ENCODE results near the gene THSD4.

THSD4 gene
- total RNA-seq, result 0 to 0.21 reads per million in 2 donors

GRCh38 chr15:71114887-71115566 lies at the start of gene THSD4:
TSS of gene THSD4 (plus strand) at chr15:71115471.
- DNase-seq, result peak; percentile 19

DNA sequence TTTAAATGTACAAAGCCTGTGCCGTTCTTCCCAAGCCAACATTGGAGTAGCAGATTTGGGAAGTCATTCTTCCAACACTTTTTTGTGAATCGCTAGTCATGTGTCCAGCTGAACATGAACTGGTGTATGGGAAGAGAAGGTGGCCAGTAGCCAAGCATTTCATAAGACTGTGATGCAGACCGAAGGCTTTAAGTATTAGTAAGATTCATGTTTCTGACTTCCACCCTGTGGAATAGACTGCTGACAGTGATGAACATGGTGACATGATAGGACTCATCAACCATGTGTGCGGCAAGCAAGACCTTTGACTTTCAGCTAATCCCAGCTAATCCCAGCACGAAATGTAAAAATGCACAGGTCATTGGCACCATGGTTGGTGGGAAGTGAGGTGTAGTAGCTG lies 48.3 kb upstream of the THSD4 start:
- no peak for DNase-seq

DNA sequence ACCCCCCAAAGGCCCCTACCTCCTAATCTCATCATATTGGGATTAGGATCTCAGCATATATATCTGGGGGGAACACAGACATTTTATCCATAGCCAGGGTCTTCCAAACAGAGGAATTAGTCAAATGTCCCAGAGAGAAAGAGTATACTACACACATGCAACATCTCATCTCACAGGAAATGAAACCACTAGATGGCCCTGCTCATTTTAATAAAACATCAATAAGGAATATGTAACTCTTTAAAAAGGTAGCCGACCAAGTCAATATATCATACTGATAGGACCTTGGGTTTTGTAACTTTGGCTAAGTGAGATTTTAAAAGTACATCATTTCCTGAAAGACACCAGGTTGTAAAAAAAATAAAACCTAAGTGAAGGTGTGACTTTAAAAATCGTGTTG lies 45.6 kb upstream of the THSD4 start:
- DNase-seq, result no peak

DNA sequence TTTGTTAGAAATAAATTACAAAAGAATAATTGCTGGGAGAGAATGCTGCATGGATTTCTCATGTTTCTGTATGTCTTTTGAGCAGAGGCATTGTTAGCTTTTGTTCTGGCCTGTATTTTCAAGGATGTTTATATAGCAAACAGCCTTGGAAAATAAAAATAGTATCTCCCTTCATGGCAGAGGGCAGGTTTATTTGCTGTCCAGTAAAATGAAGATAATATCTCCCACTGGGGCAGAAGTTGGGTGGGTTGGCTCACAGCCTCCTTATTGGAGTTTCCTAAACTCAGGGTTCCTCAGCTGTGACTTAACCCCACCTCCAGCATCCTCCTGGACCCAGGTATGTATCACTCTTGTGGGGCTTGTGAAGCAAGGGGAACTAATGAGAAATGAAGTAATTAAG lies 43.7 kb upstream of the THSD4 start:
- no peak for DNase-seq

DNA sequence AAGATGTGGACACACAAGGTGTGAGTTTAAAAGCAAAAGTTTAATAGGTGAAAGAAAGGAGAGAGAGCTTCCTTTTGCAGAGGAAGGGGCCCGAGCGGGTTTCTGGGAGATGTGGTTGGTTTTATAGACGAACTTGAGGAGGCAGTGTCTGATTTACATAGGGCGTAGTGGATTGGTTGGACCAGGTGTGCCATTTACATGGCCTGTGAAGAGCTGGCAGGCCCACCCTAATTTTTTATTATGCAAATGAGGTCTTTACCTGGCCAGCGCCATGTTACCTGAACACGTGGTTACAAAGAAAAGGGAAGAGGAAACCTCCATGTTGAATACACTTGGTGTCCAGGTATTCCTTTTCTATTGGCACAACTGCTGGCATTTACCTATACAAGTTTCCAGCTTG lies 42.8 kb upstream of the THSD4 start:
- DNase-seq, result no peak

GRCh38 chr15:71078506-71079207 lies 36.6 kb upstream of the THSD4 start:
- no peak for DNase-seq

DNA sequence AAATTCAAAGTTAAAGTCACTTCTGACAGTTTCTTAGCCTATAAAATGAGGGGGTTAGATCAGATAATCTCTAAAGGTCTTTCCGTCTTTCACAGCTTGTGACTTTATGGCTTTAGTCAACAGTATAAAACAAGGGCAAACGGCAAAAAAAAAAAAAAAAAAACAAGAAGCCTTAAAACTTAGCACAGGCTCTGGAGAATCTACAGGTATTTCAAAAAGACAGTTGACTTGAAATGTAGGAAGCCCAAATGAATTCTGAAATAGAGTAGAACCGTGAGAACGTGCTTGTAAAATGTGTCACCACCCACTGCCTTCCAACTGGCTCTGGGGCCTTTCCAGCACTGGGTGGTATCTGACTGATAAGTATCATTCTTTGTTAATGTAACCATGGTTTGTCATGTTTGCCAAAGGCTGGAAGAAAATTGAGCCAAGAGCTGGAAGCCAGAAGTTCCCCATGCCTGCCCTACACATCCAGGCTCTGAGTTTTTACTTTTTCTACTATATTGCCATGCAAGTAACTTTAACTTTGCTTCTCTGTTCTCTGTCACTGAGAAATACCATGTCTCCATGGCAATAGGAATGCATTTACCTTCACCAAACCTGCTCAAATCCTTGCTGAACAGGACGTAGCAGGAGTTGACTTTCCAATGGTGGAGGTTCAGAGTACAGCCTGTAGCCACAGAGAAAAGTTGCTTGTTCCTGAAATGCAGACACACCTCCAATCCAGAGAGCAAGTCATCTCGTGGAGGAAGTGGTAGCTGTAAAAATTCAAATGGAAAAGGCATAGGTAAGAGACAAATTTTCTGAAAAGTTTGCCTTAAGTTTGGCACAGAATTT lies 35.8 kb upstream of the THSD4 start:
- no peak for DNase-seq

DNA sequence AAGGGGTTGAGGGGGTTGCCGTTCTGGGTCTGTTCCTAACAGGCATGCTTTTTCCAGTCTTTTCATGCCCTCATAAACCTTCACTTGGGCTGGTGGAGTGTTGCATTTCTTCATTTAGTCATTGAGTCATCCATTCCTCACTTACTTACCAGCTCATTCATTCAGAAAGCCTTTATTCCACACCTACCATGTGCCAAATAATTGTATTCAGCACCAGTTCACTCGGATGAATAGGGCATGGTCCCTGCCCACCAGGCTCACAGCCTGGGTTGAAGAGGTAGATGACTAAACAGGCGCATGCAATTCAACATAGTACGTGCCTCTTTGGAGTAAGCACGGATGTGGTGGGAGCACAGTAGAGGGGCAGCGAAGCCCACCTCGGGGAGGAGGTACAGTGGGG lies 35.1 kb upstream of the THSD4 start:
- no peak for DNase-seq

DNA sequence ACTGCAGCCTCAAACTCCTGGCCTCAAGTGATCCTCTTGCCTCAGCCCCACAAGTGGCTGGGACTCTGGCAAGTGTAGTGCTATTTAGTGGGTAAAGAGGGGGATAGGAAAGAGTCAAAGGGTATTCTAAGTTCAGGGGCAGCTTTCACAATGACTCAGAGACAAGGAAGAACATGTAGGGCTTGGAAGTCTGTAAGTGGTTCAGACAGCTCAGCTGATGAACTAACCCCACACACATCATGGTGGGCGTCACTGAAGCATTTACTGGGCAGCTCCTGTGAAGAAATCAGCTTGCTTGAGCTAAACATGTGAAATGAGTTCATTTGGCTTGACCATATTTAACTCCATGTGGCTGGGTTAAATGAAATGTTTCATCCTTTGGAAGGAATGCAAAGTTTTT lies 34.6 kb upstream of the THSD4 start:
- DNase-seq, result no peak

DNA sequence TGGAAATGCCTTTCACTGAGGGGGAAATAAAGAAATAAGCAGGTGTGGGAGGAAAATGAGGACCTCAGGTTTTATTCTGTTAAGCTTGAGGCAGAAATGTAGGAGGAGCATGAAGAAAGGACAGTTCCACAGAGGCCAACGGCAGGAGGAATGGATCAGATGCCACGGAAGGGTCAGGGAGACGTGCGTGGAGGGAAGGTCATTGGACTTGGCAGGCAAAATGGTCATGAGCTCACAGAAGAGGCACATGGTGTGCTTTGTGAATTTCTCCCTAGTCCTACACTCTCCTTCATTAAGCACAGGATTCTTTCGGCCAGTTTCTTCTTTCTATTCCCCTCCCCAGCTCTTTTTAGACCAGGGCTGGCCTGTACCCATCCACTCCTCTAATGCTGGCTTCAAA lies 32.5 kb upstream of the THSD4 start:
- no peak for DNase-seq

- DNase-seq, result no peak
Observed at GRCh38 chr15:71083349-71083748, 31.9 kb upstream of the THSD4 start.

DNA sequence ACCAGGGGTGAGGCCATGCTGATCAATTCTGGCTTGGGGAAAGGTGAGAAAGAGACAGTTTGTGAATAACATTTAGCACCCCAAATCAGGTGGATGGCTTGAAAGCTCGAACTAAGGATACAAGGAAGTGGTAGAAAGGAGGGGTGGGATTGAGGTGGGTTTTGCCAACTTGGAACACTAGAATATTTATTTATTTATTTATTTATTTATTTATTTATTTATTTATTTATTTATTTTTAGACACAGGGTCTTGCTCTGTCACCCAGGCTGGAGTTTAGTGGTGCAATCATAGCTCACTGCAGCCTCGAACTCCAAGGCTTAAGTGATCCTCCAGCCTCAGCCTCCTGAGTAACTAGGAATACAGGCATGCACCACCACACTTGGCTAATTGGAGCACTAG lies 31.0 kb upstream of the THSD4 start:
- no peak for DNase-seq

- no peak for DNase-seq
Observed at GRCh38 chr15:71085809-71086208, 29.5 kb upstream of the THSD4 start.

GRCh38 chr15:71088155-71088554 lies 27.1 kb upstream of the THSD4 start:
- no peak for DNase-seq

DNA sequence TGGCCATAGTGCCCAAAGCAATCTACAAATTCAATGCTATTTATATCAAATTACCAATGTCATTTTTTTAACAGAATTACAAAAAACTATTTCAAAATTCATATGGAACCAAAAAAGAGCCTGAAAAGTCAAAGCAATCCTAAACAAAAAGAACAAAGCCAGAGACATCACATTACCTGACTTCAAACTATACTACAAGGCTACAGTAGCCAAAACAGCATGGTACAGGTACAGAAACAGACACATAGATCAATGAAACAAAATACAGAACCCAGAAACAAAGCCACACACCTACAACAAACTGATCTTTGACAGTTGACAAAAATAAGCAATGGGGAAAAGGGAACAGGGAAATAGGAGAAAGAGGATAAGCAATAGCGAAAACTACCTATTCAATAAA lies 26.6 kb upstream of the THSD4 start:
- DNase-seq, result no peak

DNA sequence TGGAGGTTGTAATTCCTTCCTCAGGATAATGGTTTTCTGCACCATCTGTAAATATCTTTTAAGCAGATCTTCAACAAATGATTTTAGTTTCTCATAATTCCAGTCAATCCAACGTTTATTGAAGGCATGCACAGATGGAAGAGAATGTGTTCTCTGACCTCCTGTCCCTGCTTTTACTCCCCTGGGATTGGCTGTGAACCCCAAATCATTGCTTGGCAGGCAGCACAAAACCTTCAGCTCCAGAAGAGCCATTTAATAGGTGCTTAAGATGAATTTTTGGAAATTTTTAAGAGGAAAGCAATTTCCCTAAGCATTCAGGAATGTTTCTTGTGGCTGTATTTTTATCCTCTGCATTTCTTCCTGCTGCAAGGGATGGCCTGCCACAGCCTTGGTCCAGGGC lies 25.5 kb upstream of the THSD4 start:
- no peak for DNase-seq

DNA sequence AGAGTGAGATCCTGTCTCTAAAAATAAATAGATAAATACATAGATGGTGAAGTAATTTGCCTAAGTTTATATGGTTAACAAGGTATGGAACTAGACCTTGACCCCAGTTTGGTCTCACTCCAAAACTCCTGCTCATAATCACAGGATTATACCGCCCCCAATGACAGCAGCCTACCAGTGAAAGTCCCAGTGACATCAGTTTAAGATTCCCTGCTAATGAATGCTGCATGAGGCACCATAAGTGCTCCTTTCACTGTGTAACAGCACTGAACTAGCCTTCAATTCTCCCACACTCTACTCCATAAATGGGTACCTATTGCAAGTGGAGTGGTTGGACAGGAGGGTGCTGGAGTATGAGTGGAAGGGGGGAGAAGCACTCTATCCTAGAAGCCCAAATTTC lies 23.7 kb upstream of the THSD4 start:
- no peak for DNase-seq

DNA sequence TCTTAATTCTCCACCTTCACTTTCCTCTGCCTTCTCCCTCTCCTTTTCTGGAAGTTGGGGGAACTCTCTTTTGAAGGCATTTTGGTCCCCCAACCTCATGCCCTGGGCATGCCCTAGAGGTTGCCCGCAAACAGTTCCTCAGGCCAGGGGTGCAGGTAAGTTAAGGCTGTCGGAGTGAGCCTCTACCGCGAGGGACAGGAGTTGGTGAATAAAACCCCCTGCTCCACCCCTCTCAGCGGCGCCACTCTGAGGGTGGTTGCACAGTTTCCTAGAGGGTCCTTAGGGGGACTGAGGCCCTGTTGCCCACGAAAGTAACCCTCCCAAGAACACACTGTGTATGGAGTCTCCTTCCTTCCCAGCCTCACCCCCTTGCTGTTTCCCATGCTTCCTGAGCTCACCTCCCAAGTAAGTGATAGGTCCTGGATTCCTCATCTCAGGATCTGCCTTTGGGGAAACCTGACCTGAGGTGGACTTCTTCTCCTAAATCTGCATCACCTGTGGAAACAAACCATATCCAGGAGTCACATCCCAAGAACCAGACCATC lies 23.1 kb upstream of the THSD4 start:
- DNase-seq, result no peak

DNA sequence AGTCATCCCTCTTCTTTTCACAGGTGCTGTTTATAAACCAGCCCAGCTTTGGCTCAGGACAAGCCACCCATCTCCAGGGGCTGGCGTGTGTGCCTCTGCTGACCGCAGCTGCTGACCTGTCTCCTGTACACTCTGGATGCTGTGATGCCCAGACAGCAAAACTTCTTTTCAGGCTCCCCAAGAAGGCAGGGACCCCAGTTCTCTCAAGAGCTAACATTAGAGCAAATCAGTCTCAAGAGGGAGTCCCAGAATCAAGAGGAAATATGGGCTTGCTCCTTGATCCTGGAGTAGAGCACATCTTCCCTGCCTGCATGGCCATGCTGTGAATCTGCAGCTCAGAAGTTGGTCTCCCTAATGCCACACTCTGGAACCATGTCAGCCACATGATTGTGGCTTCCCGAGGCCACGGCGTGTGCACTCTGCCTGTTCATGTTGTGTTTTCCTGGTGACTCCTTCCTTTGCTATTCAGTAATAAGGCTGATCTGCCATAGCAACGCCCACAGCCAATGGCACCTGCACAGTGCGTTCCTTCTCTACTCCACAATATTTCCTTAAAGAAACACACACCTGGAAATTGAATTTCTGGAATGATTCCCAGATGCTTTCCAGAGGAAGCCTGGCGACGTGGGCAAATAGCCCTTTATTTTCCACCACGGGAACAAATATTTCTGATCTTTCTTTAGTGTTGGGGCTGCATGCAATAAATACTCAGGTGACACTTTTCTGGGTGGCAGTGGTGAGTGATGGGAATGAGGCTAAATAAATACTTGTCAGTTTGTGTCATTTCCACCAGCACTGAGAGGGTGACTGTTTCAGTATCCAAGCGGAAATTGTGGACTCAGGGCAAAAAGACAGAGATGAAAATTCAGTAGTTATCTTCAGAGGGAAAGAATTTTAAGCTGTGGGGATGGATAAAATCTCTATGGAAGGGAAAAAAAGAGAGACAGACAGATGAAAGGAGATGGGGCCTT lies 21.9 kb upstream of the THSD4 start:
- no peak for DNase-seq

- DNase-seq, result no peak
Observed at GRCh38 chr15:71094137-71094536, 21.1 kb upstream of the THSD4 start.

GRCh38 chr15:71096676-71097075 lies 18.6 kb upstream of the THSD4 start:
- DNase-seq, result no peak

GRCh38 chr15:71097890-71098289 lies 17.4 kb upstream of the THSD4 start:
- no peak for DNase-seq

Measured in T-helper 9 cell (primary cell).